GM19043 (cell line): Measurements from ENCODE around the gene HNRNPR.
"Not testable (repeated sequence)": the region's sequence is repeated elsewhere in the genome, so short reads cannot be mapped to it uniquely, and the experiment has no call there.

Experiments
- ATAC-seq: cut with Tn5 transposase; IDR thresholded peaks from one replicate; pipeline ENCODE4 v1.9.1; 2021; ENCODE audit warnings: low read depth; ENCODE audit not compliant: unreplicated experiment

HNRNPR gene

GRCh38 chr1:23337869-23338268, 6.2 kb downstream of the HNRNPR start:
- no peak for ATAC-seq

GRCh38 chr1:23331713-23332112, 12.4 kb downstream of the HNRNPR start:
- no peak for ATAC-seq

- no peak for ATAC-seq
Observed at GRCh38 chr1:23330846-23331245, 13.2 kb downstream of the HNRNPR start.

GRCh38 chr1:23325393-23325792, 18.7 kb downstream of the HNRNPR start:
- no peak for ATAC-seq

GRCh38 chr1:23322770-23323169, 21.3 kb downstream of the HNRNPR start:
- no peak for ATAC-seq

GRCh38 chr1:23310280-23310679, 33.8 kb downstream of the HNRNPR start:
- ATAC-seq = not testable (repeated sequence)

GRCh38 chr1:23304140-23304620, 39.9 kb downstream of the HNRNPR start:
- ATAC-seq = no peak

- no peak for ATAC-seq
Observed at GRCh38 chr1:23303524-23303923, 40.6 kb downstream of the HNRNPR start.

GRCh38 chr1:23296931-23297330, 47.2 kb downstream of the HNRNPR start:
- ATAC-seq = no peak

- ATAC-seq = no peak
Observed at GRCh38 chr1:23291706-23292105, 52.4 kb downstream of the HNRNPR start.

GRCh38 chr1:23290836-23291565, 53.1 kb downstream of the HNRNPR start:
- ATAC-seq = no peak

- ATAC-seq = no peak
Observed at GRCh38 chr1:23288671-23289070, 55.4 kb downstream of the HNRNPR start.

- no peak for ATAC-seq
Observed at GRCh38 chr1:23288201-23288600, 55.9 kb downstream of the HNRNPR start.

- no peak for ATAC-seq
Observed at GRCh38 chr1:23286401-23286800, 57.7 kb downstream of the HNRNPR start.

- no peak for ATAC-seq
Observed at GRCh38 chr1:23283667-23284602, 60.1 kb downstream of the HNRNPR start.

- no peak for ATAC-seq
Observed at GRCh38 chr1:23282957-23283356, 61.1 kb downstream of the HNRNPR start.

- no peak for ATAC-seq
Observed at GRCh38 chr1:23278717-23279116, 65.4 kb downstream of the HNRNPR start.

GRCh38 chr1:23276531-23276930, 67.6 kb downstream of the HNRNPR start:
- ATAC-seq = no peak

GRCh38 chr1:23274134-23274505, 70.0 kb downstream of the HNRNPR start:
- ATAC-seq = no peak

GRCh38 chr1:23273450-23274133, 70.5 kb downstream of the HNRNPR start:
- no peak for ATAC-seq

- ATAC-seq = no peak
Observed at GRCh38 chr1:23263380-23263887, 80.7 kb downstream of the HNRNPR start.
